ENCODE results near the gene NHP2.
"Not testable (repeated sequence)": the region's sequence is repeated elsewhere in the genome, so short reads cannot be mapped to it uniquely, and the experiment has no call there.

Gene NHP2

GRCh38 chr5:178153530-178154340 lies at the start of gene NHP2:
TSS of gene NHP2 (minus strand) at chr5:178153885. CDS start at chr5:178153817, 68 bp downstream.
- peak; percentile 99 for DNase-seq

- DNase-seq, result no peak
Observed at GRCh38 chr5:178202541-178202940, 48.9 kb upstream of the NHP2 start.

GRCh38 chr5:178201927-178202235 lies 48.2 kb upstream of the NHP2 start:
- no peak for DNase-seq

- DNase-seq, result no peak
Observed at GRCh38 chr5:178201221-178201926, 47.7 kb upstream of the NHP2 start.

- no peak for DNase-seq
Observed at GRCh38 chr5:178199581-178200434, 46.1 kb upstream of the NHP2 start.

- DNase-seq, result no peak
Observed at GRCh38 chr5:178198706-178199105, 45.0 kb upstream of the NHP2 start.

GRCh38 chr5:178198151-178198550 lies 44.5 kb upstream of the NHP2 start:
- not testable (repeated sequence) for DNase-seq

- no peak for DNase-seq
Observed at GRCh38 chr5:178196986-178197385, 43.3 kb upstream of the NHP2 start.

GRCh38 chr5:178196281-178196812 lies 42.7 kb upstream of the NHP2 start:
- no peak for DNase-seq

- DNase-seq, result no peak
Observed at GRCh38 chr5:178194026-178194425, 40.3 kb upstream of the NHP2 start.

GRCh38 chr5:178193251-178193809 lies 39.6 kb upstream of the NHP2 start:
- no peak for DNase-seq

- DNase-seq, result no peak
Observed at GRCh38 chr5:178192787-178193186, 39.1 kb upstream of the NHP2 start.

GRCh38 chr5:178192244-178192643 lies 38.6 kb upstream of the NHP2 start:
- DNase-seq, result no peak

- DNase-seq, result no peak
Observed at GRCh38 chr5:178191661-178192060, 38.0 kb upstream of the NHP2 start.

GRCh38 chr5:178189433-178189832 lies 35.7 kb upstream of the NHP2 start:
- no peak for DNase-seq

GRCh38 chr5:178187014-178187413 lies 33.3 kb upstream of the NHP2 start, which contains the start of gene GMCL2:
TSS of gene GMCL2 (minus strand) at chr5:178187371. CDS start at chr5:178187299, 72 bp downstream.
- no peak for DNase-seq

GRCh38 chr5:178186427-178186826 lies 32.7 kb upstream of the NHP2 start:
- DNase-seq, result no peak

- DNase-seq, result no peak
Observed at GRCh38 chr5:178182158-178182876, 28.6 kb upstream of the NHP2 start.

- DNase-seq, result no peak
Observed at GRCh38 chr5:178180141-178180863, 26.6 kb upstream of the NHP2 start.

GRCh38 chr5:178177569-178177968 lies 23.9 kb upstream of the NHP2 start:
- DNase-seq, result no peak

- no peak for DNase-seq
Observed at GRCh38 chr5:178176791-178177190, 23.1 kb upstream of the NHP2 start.
